Measurements from ENCODE around the gene KRTAP10-8. TPM values are rescaled to one million over a fixed set of nuclear protein-coding genes. Genes with fewer than 3 reads are reported as not detected.
"Not testable (repeated sequence)": the region's sequence is repeated elsewhere in the genome, so short reads cannot be mapped to it uniquely, and the experiment has no call there.

KRTAP10-8 gene
- total RNA-seq, 4 donors from 2014 or later: 1.3 to 7.2 TPM; not detected in 2

GRCh38 chr21:44626262-44626661 lies 14.4 kb downstream of the KRTAP10-8 start:
- Histone ChIP-seq H3K4me3 (no peak overlapping the region), H3K27ac (no peak overlapping the region), H3K27me3 (peaks cover 21% of the 10 kb centered on the region), H3K36me3 (no peaks in the 10 kb centered on the region), H3K9me3 (peaks cover 11% of the 10 kb centered on the region), H3K4me1 (no peaks in the 10 kb centered on the region)
- TF ChIP-seq POLR2A (IDR thresholded peaks at IDR 0.05): no peak
- no peak for TF ChIP-seq CTCF (IDR thresholded peaks at IDR 0.05)
- no peak for TF ChIP-seq EP300 (IDR thresholded peaks at IDR 0.05)
- no peak for TF ChIP-seq POLR2AphosphoS5 (IDR thresholded peaks at IDR 0.05)
- no peak for DNase-seq (ENCODE audit: low spot score in 2 of 2)
- WGBS: 79% methylated on average over 10 of the region's 10 CpGs

GRCh38 chr21:44626673-44627143 lies 14.8 kb downstream of the KRTAP10-8 start, which contains the start of gene KRTAP10-9:
KRTAP10-9 (plus strand) TSS chr21:44627093; CDS start chr21:44627172, 79 bp downstream.
- no peaks in the 10 kb centered on the region for H3K36me3 ChIP-seq
- no peak for DNase-seq (ENCODE audit: low spot score in 2 of 2)
- H3K27me3 ChIP-seq: peaks cover 21% of the 10 kb centered on the region
- H3K9me3 ChIP-seq: peaks cover 16% of the 10 kb centered on the region
- no peaks in the 10 kb centered on the region for H3K4me1 ChIP-seq
- H3K27ac ChIP-seq: no peak within 1 kb of the TSS
- WGBS: 70% methylated on average over 2 of the region's 7 CpGs
- TF ChIP-seq CTCF (IDR thresholded peaks at IDR 0.05): no peak
- TF ChIP-seq EP300 (IDR thresholded peaks at IDR 0.05): no peak
- no peak for TF ChIP-seq POLR2A (IDR thresholded peaks at IDR 0.05)
- TF ChIP-seq POLR2AphosphoS5 (IDR thresholded peaks at IDR 0.05): no peak
- no peak within 1 kb of the TSS for H3K4me3 ChIP-seq

GRCh38 chr21:44627181-44627822 lies 15.4 kb downstream of the KRTAP10-8 start:
- H3K27ac ChIP-seq; H3K4me3 ChIP-seq; DNase-seq (ENCODE audit: low spot score in 2 of 2); H3K36me3 ChIP-seq; H3K4me1 ChIP-seq: not testable (repeated sequence)
- 83% methylated on average over 17 of the region's 20 CpGs for WGBS
- Histone ChIP-seq H3K9me3 (peaks cover 17% of the 10 kb centered on the region), H3K27me3 (peaks cover 21% of the 10 kb centered on the region)

- 71% methylated on average over 11 of the region's 15 CpGs for WGBS
- peaks cover 17% of the 10 kb centered on the region for H3K9me3 ChIP-seq
- H3K27ac ChIP-seq; H3K4me3 ChIP-seq; DNase-seq (ENCODE audit: low spot score in 2 of 2); H3K4me1 ChIP-seq; H3K36me3 ChIP-seq: not testable (repeated sequence)
- H3K27me3 ChIP-seq: peaks cover 21% of the 10 kb centered on the region
Observed at GRCh38 chr21:44627831-44628233, 16.0 kb downstream of the KRTAP10-8 start.

GRCh38 chr21:44628707-44629391 lies 17.0 kb downstream of the KRTAP10-8 start:
- Histone ChIP-seq H3K27me3 (peaks cover 21% of the 10 kb centered on the region), H3K4me1 (no peaks in the 10 kb centered on the region), H3K4me3 (no peak overlapping the region), H3K36me3 (no peaks in the 10 kb centered on the region), H3K9me3 (peaks cover 11% of the 10 kb centered on the region), H3K27ac (no peak overlapping the region)
- DNase-seq (ENCODE audit: low spot score in 2 of 2): no peak
- WGBS: 76% methylated on average over 8 of the region's 18 CpGs
- TF ChIP-seq EP300 (IDR thresholded peaks at IDR 0.05) (no peak), POLR2A (IDR thresholded peaks at IDR 0.05) (no peak), POLR2AphosphoS5 (IDR thresholded peaks at IDR 0.05) (no peak), CTCF (IDR thresholded peaks at IDR 0.05) (no peak)

- Histone ChIP-seq H3K36me3 (no peaks in the 10 kb centered on the region), H3K4me3 (no peak overlapping the region), H3K4me1 (no peaks in the 10 kb centered on the region), H3K9me3 (peaks cover 9% of the 10 kb centered on the region), H3K27ac (no peak overlapping the region), H3K27me3 (peaks cover 21% of the 10 kb centered on the region)
- 79% methylated on average over 2 of the region's 2 CpGs for WGBS
- DNase-seq (ENCODE audit: low spot score in 2 of 2): no peak
- TF ChIP-seq POLR2A (IDR thresholded peaks at IDR 0.05) (no peak), EP300 (IDR thresholded peaks at IDR 0.05) (no peak), POLR2AphosphoS5 (IDR thresholded peaks at IDR 0.05) (no peak), CTCF (IDR thresholded peaks at IDR 0.05) (no peak)
Observed at GRCh38 chr21:44630440-44630839, 18.6 kb downstream of the KRTAP10-8 start.
